ENCODE data around the gene FAM163B. TPM values are rescaled to one million over a fixed set of nuclear protein-coding genes. Genes with fewer than 3 reads are reported as not detected.

Gene FAM163B
- polyA plus RNA-seq, 1 donor (not counting 4 experiments of a cell fraction or from before 2014, with no cell fraction given), result not detected

DNA sequence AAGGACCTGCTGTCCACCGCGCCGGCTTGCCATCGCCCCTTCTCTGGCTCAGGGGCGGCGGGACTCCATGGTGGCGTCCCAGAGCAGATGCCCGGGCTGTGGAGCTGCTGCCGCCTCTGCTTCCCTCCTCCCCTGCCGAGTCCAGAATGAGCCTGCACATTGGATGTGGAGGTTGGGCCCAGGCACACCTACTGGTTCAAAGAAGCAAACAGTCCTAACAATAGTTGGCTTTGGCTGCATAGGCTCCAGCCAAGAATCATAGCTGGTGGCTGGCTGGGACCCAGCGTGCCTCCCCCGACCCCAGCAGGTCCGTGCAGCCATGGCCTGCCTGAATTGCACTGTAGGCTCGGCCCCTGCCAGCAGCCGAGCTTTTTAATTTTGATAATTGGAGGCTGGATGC is 48.9 kb downstream of the FAM163B start:
- no peak overlapping the region for H2AFZ ChIP-seq (ENCODE audit: control insufficient read depth, low read length)
- no peaks in the 10 kb centered on the region for H3K79me2 ChIP-seq (ENCODE audit: control insufficient read depth, insufficient read depth, low read length)
- no peaks in the 10 kb centered on the region for H3K36me3 ChIP-seq (ENCODE audit: control insufficient read depth in 2 of 2, extremely low read depth in 1 of 2, insufficient read depth in 2 of 2, low read length in 2 of 2)
- H3K9ac ChIP-seq (ENCODE audit: control insufficient read depth, extremely low read depth, insufficient read depth, low read length), result no peak overlapping the region
- H3K4me1 ChIP-seq (ENCODE audit: control insufficient read depth, extremely low read depth, insufficient read depth, low read length), result peaks cover 4% of the 10 kb centered on the region
- DNase-seq (ENCODE audit: low read depth, low spot score), result no peak
- no peak overlapping the region for H3K4me2 ChIP-seq (ENCODE audit: control insufficient read depth, extremely low read depth, insufficient read depth, low read depth, low read length)
- dilution Hi-C loops (cut with MboI; ENCODE audit: extremely low pct_ligation_motif_present, low sequenced_read_pairs), result no loop called here
- H3K27ac ChIP-seq (ENCODE audit: control insufficient read depth, insufficient read depth, low read length), result no peak overlapping the region
- no peaks in the 10 kb centered on the region for H3K9me1 ChIP-seq (ENCODE audit: control insufficient read depth, extremely low read depth, insufficient read depth, low read length)
- H3K27me3 ChIP-seq (ENCODE audit: control insufficient read depth, extremely low read depth, insufficient read depth, low read length), result peaks cover 17% of the 10 kb centered on the region
- no peak overlapping the region for H3K4me3 ChIP-seq (ENCODE audit: control insufficient read depth in 2 of 3, extremely low read depth in 1 of 3, insufficient read depth in 2 of 3, low read depth in 1 of 3, low read length in 3 of 3)
- H4K20me1 ChIP-seq (ENCODE audit: control insufficient read depth, extremely low read depth, insufficient read depth, low read length), result no peaks in the 10 kb centered on the region
- no peaks in the 10 kb centered on the region for H3K9me3 ChIP-seq (ENCODE audit: control insufficient read depth, low read depth, low read length)
- FAIRE-seq, result no peak
- TF ChIP-seq CTCF (optimal IDR thresholded peaks at IDR 0.05 in 1 of 3, IDR thresholded peaks at IDR 0.05 in 1 of 3, conservative IDR thresholded peaks at IDR 0.05 in 1 of 3; ENCODE audit: extremely low read depth in 1 of 3, insufficient read depth in 2 of 3, low read length in 3 of 3) (no peak), EZH2 (IDR thresholded peaks at IDR 0.05; ENCODE audit: low read length) (no peak)

- Histone ChIP-seq H3K27ac (ENCODE audit: control insufficient read depth, insufficient read depth, low read length) (no peak overlapping the region), H3K27me3 (ENCODE audit: control insufficient read depth, extremely low read depth, insufficient read depth, low read length) (peaks cover 9% of the 10 kb centered on the region), H3K36me3 (ENCODE audit: control insufficient read depth in 2 of 2, extremely low read depth in 1 of 2, insufficient read depth in 2 of 2, low read length in 2 of 2) (no peaks in the 10 kb centered on the region), H3K9me1 (ENCODE audit: control insufficient read depth, extremely low read depth, insufficient read depth, low read length) (no peaks in the 10 kb centered on the region), H3K4me2 (ENCODE audit: control insufficient read depth, extremely low read depth, insufficient read depth, low read depth, low read length) (no peak overlapping the region), H3K9me3 (ENCODE audit: control insufficient read depth, low read depth, low read length) (no peaks in the 10 kb centered on the region), H3K9ac (ENCODE audit: control insufficient read depth, extremely low read depth, insufficient read depth, low read length) (no peak overlapping the region), H2AFZ (ENCODE audit: control insufficient read depth, low read length) (no peak overlapping the region), H4K20me1 (ENCODE audit: control insufficient read depth, extremely low read depth, insufficient read depth, low read length) (no peaks in the 10 kb centered on the region), H3K4me1 (ENCODE audit: control insufficient read depth, extremely low read depth, insufficient read depth, low read length) (peaks cover 4% of the 10 kb centered on the region), H3K4me3 (ENCODE audit: control insufficient read depth in 2 of 3, extremely low read depth in 1 of 3, insufficient read depth in 2 of 3, low read depth in 1 of 3, low read length in 3 of 3) (no peak overlapping the region), H3K79me2 (ENCODE audit: control insufficient read depth, insufficient read depth, low read length) (no peaks in the 10 kb centered on the region)
- FAIRE-seq, result no peak
- no peak for DNase-seq (ENCODE audit: low read depth, low spot score)
- TF ChIP-seq EZH2 (IDR thresholded peaks at IDR 0.05; ENCODE audit: low read length) (no peak), CTCF (optimal IDR thresholded peaks at IDR 0.05 in 1 of 3, IDR thresholded peaks at IDR 0.05 in 1 of 3, conservative IDR thresholded peaks at IDR 0.05 in 1 of 3; ENCODE audit: extremely low read depth in 1 of 3, insufficient read depth in 2 of 3, low read length in 3 of 3) (no peak)
- dilution Hi-C loops (cut with MboI; ENCODE audit: extremely low pct_ligation_motif_present, low sequenced_read_pairs), result no loop called here
These were observed 50.7 kb downstream of the FAM163B start for GRCh38 chr9:133558191-133559126.

All from keratinocyte (primary cell).